Stimulated activated naive CD8-positive, alpha-beta T cell treated with anti-CD3 and anti-CD28 coated beads, Interleukin-15, Interleukin-2, amounts not matched to agents 100 ng/mL and 50 ng/mL, for 24 hours (primary cell): ENCODE data around the gene SMOC2.
"Not testable (repeated sequence)": the region's sequence is repeated elsewhere in the genome, so short reads cannot be mapped to it uniquely, and the experiment has no call there.

Source experiments
- H3K27ac Mint-ChIP-seq: one replicate; pipeline ENCODE4 v1.8.0; 2021; ENCODE audit warnings: mild to moderate bottlenecking, mixed read lengths
- H3K27me3 Mint-ChIP-seq: one replicate; pipeline ENCODE4 v1.8.0; 2021; ENCODE audit warnings: mixed read lengths
- H3K36me3 Mint-ChIP-seq: one replicate; pipeline ENCODE4 v1.8.0; 2021; ENCODE audit warnings: low read depth, mixed read lengths
- H3K4me1 Mint-ChIP-seq: one replicate; pipeline ENCODE4 v1.8.0; 2021; ENCODE audit warnings: low read depth, mixed read lengths
- H3K4me3 Mint-ChIP-seq: one replicate; pipeline ENCODE4 v1.8.0; 2021; ENCODE audit warnings: mild to moderate bottlenecking, mixed read lengths
- H3K9me3 Mint-ChIP-seq: one replicate; pipeline ENCODE4 v1.8.0; 2021; ENCODE audit warnings: mixed read lengths

The SMOC2 gene

GRCh38 chr6:168698923-168699322 lies 257.9 kb downstream of the SMOC2 start:
- H3K27me3 Mint-ChIP-seq = no peaks in the 10 kb centered on the region
- H3K9me3 Mint-ChIP-seq = no peaks in the 10 kb centered on the region
- H3K36me3 Mint-ChIP-seq = no peaks in the 10 kb centered on the region
- H3K4me3 Mint-ChIP-seq = no peak overlapping the region
- no peaks in the 10 kb centered on the region for H3K4me1 Mint-ChIP-seq
- H3K27ac Mint-ChIP-seq = no peak overlapping the region

- Mint-ChIP-seq H3K27ac (no peak overlapping the region), H3K4me3 (no peak overlapping the region), H3K27me3 (no peaks in the 10 kb centered on the region), H3K36me3 (no peaks in the 10 kb centered on the region), H3K4me1 (no peaks in the 10 kb centered on the region), H3K9me3 (no peaks in the 10 kb centered on the region)
Measured at GRCh38 chr6:168699631-168700295, 258.8 kb downstream of the SMOC2 start.

GRCh38 chr6:168700880-168701279 lies 259.9 kb downstream of the SMOC2 start:
- Mint-ChIP-seq H3K27me3 (no peaks in the 10 kb centered on the region), H3K36me3 (no peaks in the 10 kb centered on the region), H3K4me1 (no peaks in the 10 kb centered on the region), H3K27ac (no peak overlapping the region), H3K9me3 (no peaks in the 10 kb centered on the region), H3K4me3 (no peak overlapping the region)

GRCh38 chr6:168703990-168704389 lies 263.0 kb downstream of the SMOC2 start:
- H3K27ac Mint-ChIP-seq = no peak overlapping the region
- no peaks in the 10 kb centered on the region for H3K4me1 Mint-ChIP-seq

GRCh38 chr6:168704678-168705077 lies 263.7 kb downstream of the SMOC2 start:
- no peaks in the 10 kb centered on the region for H3K36me3 Mint-ChIP-seq
- no peaks in the 10 kb centered on the region for H3K27me3 Mint-ChIP-seq
- H3K9me3 Mint-ChIP-seq = no peaks in the 10 kb centered on the region
- H3K27ac Mint-ChIP-seq = no peak overlapping the region
- no peak overlapping the region for H3K4me3 Mint-ChIP-seq
- no peaks in the 10 kb centered on the region for H3K4me1 Mint-ChIP-seq

More at GRCh38 chr6:168703990-168704389, 263.0 kb downstream of the SMOC2 start:
- Mint-ChIP-seq H3K9me3 (no peaks in the 10 kb centered on the region), H3K27me3 (no peaks in the 10 kb centered on the region), H3K36me3 (no peaks in the 10 kb centered on the region), H3K4me3 (no peak overlapping the region)

- not testable (repeated sequence) for H3K4me1 Mint-ChIP-seq, H3K36me3 Mint-ChIP-seq, H3K9me3 Mint-ChIP-seq, H3K27ac Mint-ChIP-seq, H3K27me3 Mint-ChIP-seq, H3K4me3 Mint-ChIP-seq
Measured at GRCh38 chr6:168705271-168705670, 264.3 kb downstream of the SMOC2 start.

GRCh38 chr6:168706471-168707177 lies 265.6 kb downstream of the SMOC2 start:
- H3K27ac Mint-ChIP-seq = no peak overlapping the region
- no peaks in the 10 kb centered on the region for H3K9me3 Mint-ChIP-seq
- H3K27me3 Mint-ChIP-seq = no peaks in the 10 kb centered on the region

GRCh38 chr6:168708526-168708925 lies 267.5 kb downstream of the SMOC2 start:
- no peaks in the 10 kb centered on the region for H3K36me3 Mint-ChIP-seq
- H3K27ac Mint-ChIP-seq = no peak overlapping the region
- no peaks in the 10 kb centered on the region for H3K4me1 Mint-ChIP-seq
- no peaks in the 10 kb centered on the region for H3K27me3 Mint-ChIP-seq
- H3K9me3 Mint-ChIP-seq = no peaks in the 10 kb centered on the region
- H3K4me3 Mint-ChIP-seq = no peak overlapping the region

More at GRCh38 chr6:168706471-168707177, 265.6 kb downstream of the SMOC2 start:
- H3K4me1 Mint-ChIP-seq = no peaks in the 10 kb centered on the region
- no peaks in the 10 kb centered on the region for H3K36me3 Mint-ChIP-seq
- no peak overlapping the region for H3K4me3 Mint-ChIP-seq

- H3K9me3 Mint-ChIP-seq = no peaks in the 10 kb centered on the region
- no peaks in the 10 kb centered on the region for H3K4me1 Mint-ChIP-seq
- no peak overlapping the region for H3K27ac Mint-ChIP-seq
- H3K27me3 Mint-ChIP-seq = no peaks in the 10 kb centered on the region
- H3K4me3 Mint-ChIP-seq = no peak overlapping the region
- no peaks in the 10 kb centered on the region for H3K36me3 Mint-ChIP-seq
Measured at GRCh38 chr6:168708984-168709383, 268.0 kb downstream of the SMOC2 start.

- Mint-ChIP-seq H3K4me1 (no peaks in the 10 kb centered on the region), H3K27me3 (no peaks in the 10 kb centered on the region), H3K36me3 (no peaks in the 10 kb centered on the region), H3K27ac (no peak overlapping the region), H3K9me3 (no peaks in the 10 kb centered on the region), H3K4me3 (no peak overlapping the region)
Measured at GRCh38 chr6:168709390-168709789, 268.4 kb downstream of the SMOC2 start.

GRCh38 chr6:168709991-168710390 lies 269.0 kb downstream of the SMOC2 start:
- no peaks in the 10 kb centered on the region for H3K9me3 Mint-ChIP-seq
- H3K36me3 Mint-ChIP-seq = no peaks in the 10 kb centered on the region
- no peak overlapping the region for H3K4me3 Mint-ChIP-seq
- H3K27me3 Mint-ChIP-seq = no peaks in the 10 kb centered on the region
- H3K4me1 Mint-ChIP-seq = no peaks in the 10 kb centered on the region
- H3K27ac Mint-ChIP-seq = no peak overlapping the region

GRCh38 chr6:168711049-168711640 lies 270.2 kb downstream of the SMOC2 start:
- Mint-ChIP-seq H3K36me3 (no peaks in the 10 kb centered on the region), H3K27ac (no peak overlapping the region), H3K4me1 (no peaks in the 10 kb centered on the region), H3K4me3 (no peak overlapping the region), H3K27me3 (no peaks in the 10 kb centered on the region), H3K9me3 (no peaks in the 10 kb centered on the region)

- H3K36me3 Mint-ChIP-seq = no peaks in the 10 kb centered on the region
- no peaks in the 10 kb centered on the region for H3K4me1 Mint-ChIP-seq
- no peak overlapping the region for H3K4me3 Mint-ChIP-seq
- H3K9me3 Mint-ChIP-seq = no peaks in the 10 kb centered on the region
- no peak overlapping the region for H3K27ac Mint-ChIP-seq
- H3K27me3 Mint-ChIP-seq = no peaks in the 10 kb centered on the region
Measured at GRCh38 chr6:168711666-168712300, 270.8 kb downstream of the SMOC2 start.

GRCh38 chr6:168712993-168713392 lies 272.0 kb downstream of the SMOC2 start:
- no peaks in the 10 kb centered on the region for H3K4me1 Mint-ChIP-seq
- no peaks in the 10 kb centered on the region for H3K9me3 Mint-ChIP-seq
- no peaks in the 10 kb centered on the region for H3K27me3 Mint-ChIP-seq
- H3K27ac Mint-ChIP-seq = no peak overlapping the region
- H3K4me3 Mint-ChIP-seq = no peak overlapping the region
- H3K36me3 Mint-ChIP-seq = no peaks in the 10 kb centered on the region

- no peak overlapping the region for H3K27ac Mint-ChIP-seq
- no peaks in the 10 kb centered on the region for H3K36me3 Mint-ChIP-seq
- H3K4me3 Mint-ChIP-seq = no peak overlapping the region
Measured at GRCh38 chr6:168713839-168714238, 272.9 kb downstream of the SMOC2 start.

More at GRCh38 chr6:168713839-168714238, 272.9 kb downstream of the SMOC2 start:
- Mint-ChIP-seq H3K9me3 (no peaks in the 10 kb centered on the region), H3K27me3 (no peaks in the 10 kb centered on the region), H3K4me1 (no peaks in the 10 kb centered on the region)
